Smooth muscle cell (in vitro differentiated cells): Measurements from ENCODE around the gene OSBPL3. TPM values are rescaled to one million over a fixed set of nuclear protein-coding genes. Genes with fewer than 3 reads are reported as not detected.

Source experiments
- DNase-seq: peaks from one replicate; lab custom pipeline; 2025; ENCODE audit not compliant: unreplicated experiment; lab: John Stamatoyannopoulos, UW
- H2AFZ ChIP-seq: fragments of 200-600 bp; sonication (generic); 2 replicates; pipeline ENCODE4 v1.6.0; 2016; ENCODE audit warnings: antibody characterized with exemption, low read depth, mild to moderate bottlenecking
- H3F3A ChIP-seq: fragments of 200-600 bp; sonication (generic); 2 replicates; pipeline ENCODE4 v1.6.0; 2017; ENCODE audit warnings: antibody characterized with exemption, low read depth
- H3K27ac ChIP-seq: fragments of 200-600 bp; sonication (generic); 2 replicates; pipeline ENCODE4 v1.5.1; 2016; ENCODE audit warnings: low read depth, mild to moderate bottlenecking
- H3K27me3 ChIP-seq: fragments of 200-600 bp; sonication (generic); 2 replicates; pipeline ENCODE4 v1.6.1; 2016; ENCODE audit warnings: low read depth, mild to moderate bottlenecking
- H3K36me3 ChIP-seq: fragments of 200-600 bp; sonication (generic); 2 replicates; pipeline ENCODE4 v1.5.1; 2016; ENCODE audit warnings: low read depth
- H3K4me1 ChIP-seq: fragments of 200-600 bp; sonication (generic); 2 replicates; pipeline ENCODE4 v1.5.1; 2016; ENCODE audit warnings: low read depth
- H3K4me2 ChIP-seq: fragments of 200-600 bp; sonication (generic); 2 replicates; pipeline ENCODE4 v1.6.0; 2016; ENCODE audit warnings: mild to moderate bottlenecking
- H3K4me3 ChIP-seq: fragments of 200-600 bp; sonication (generic); 2 replicates; pipeline ENCODE4 v1.5.1; 2016; ENCODE audit warnings: mild to moderate bottlenecking
- H3K79me2 ChIP-seq: fragments of 200-600 bp; sonication (generic); 2 replicates; pipeline ENCODE4 v1.6.0; 2016; ENCODE audit warnings: low read depth, mild to moderate bottlenecking
- H3K9ac ChIP-seq: fragments of 200-600 bp; sonication (generic); 2 replicates; pipeline ENCODE4 v1.6.0; 2016; ENCODE audit warnings: low read depth
- H3K9me3 ChIP-seq: fragments of 200-600 bp; sonication (generic); replicated peaks from 2 replicates; pipeline ENCODE4 v1.5.1; 2016; ENCODE audit warnings: low read depth
- H4K20me1 ChIP-seq: fragments of 200-600 bp; sonication (generic); 2 replicates; pipeline ENCODE4 v1.6.0; 2016; ENCODE audit warnings: low read depth
- WGBS: methylation state at CpG from one replicate; pipeline ENCODE4 v1.1.7; 2016; ENCODE audit warnings: low lambda C conversion rate; 5-methylcytosine and 5-hydroxymethylcytosine counted together
- polyA plus RNA-seq: library from polyadenylated mRNA; unstranded; fragments of >200 nt; fragmentation: Nextera tagmentation; extraction: Ambion mirVana; gene quantifications from 2 replicates; pipeline ENCODE4 v1.2.1, GENCODE V29; 2016
- total RNA-seq: library from RNA; depleted of rRNA; stranded (reverse); fragments of >200 nt; gene quantifications from 2 replicates; pipeline ENCODE4 v1.2.3, GENCODE V29; 2014
- TF ChIP-seq, protein P1 (sequence below): fragments of 200-600 bp; sonication (generic); IDR thresholded peaks from 2 replicates; pipeline ENCODE4 v1.5.1; 2017; ENCODE audit warnings: borderline replicate concordance, mild to moderate bottlenecking, antibody characterized with exemption; ENCODE audit not compliant: insufficient read depth, poor library complexity, severe bottlenecking

Gene OSBPL3
- total and polyA plus RNA-seq, 2 experiments from 2014 or later: 6.2 to 16.3 TPM

DNA sequence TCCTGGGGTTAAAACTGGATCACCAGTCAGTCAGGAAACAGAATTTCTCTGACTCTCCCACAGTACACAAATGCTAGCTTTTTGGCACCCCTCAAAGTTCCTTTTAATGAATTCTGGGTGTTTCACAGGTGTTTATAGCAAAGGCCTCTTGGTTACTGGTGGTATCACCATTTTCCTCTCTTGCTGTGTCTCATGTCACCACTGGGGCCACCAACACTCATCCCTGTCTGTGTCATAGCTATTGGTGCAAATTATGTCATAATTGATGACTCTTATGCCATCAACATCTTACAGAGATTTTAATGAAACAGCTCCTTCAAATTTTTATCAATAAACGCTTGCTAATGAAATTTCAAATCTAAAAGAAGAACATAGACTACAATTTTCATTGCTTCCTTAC is 27.7 kb upstream of the OSBPL3 start:
- H3K9me3 ChIP-seq: no peaks in the 10 kb centered on the region
- 85% methylated on average over 1 of the region's 1 CpG for WGBS
- TF ChIP-seq, protein P1, sequence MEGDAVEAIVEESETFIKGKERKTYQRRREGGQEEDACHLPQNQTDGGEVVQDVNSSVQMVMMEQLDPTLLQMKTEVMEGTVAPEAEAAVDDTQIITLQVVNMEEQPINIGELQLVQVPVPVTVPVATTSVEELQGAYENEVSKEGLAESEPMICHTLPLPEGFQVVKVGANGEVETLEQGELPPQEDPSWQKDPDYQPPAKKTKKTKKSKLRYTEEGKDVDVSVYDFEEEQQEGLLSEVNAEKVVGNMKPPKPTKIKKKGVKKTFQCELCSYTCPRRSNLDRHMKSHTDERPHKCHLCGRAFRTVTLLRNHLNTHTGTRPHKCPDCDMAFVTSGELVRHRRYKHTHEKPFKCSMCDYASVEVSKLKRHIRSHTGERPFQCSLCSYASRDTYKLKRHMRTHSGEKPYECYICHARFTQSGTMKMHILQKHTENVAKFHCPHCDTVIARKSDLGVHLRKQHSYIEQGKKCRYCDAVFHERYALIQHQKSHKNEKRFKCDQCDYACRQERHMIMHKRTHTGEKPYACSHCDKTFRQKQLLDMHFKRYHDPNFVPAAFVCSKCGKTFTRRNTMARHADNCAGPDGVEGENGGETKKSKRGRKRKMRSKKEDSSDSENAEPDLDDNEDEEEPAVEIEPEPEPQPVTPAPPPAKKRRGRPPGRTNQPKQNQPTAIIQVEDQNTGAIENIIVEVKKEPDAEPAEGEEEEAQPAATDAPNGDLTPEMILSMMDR: no peak
- no peaks in the 10 kb centered on the region for H4K20me1 ChIP-seq
- DNase-seq: no peak
- H2AFZ ChIP-seq: no peak overlapping the region
- no peaks in the 10 kb centered on the region for H3K4me1 ChIP-seq
- no peaks in the 10 kb centered on the region for H3K36me3 ChIP-seq
- H3K4me3 ChIP-seq: no peak overlapping the region
- no peak overlapping the region for H3K9ac ChIP-seq
- H3K79me2 ChIP-seq: no peaks in the 10 kb centered on the region
- H3K27ac ChIP-seq: no peak overlapping the region
- H3F3A ChIP-seq: no peaks in the 10 kb centered on the region
- no peak overlapping the region for H3K4me2 ChIP-seq
- no peaks in the 10 kb centered on the region for H3K27me3 ChIP-seq

DNA sequence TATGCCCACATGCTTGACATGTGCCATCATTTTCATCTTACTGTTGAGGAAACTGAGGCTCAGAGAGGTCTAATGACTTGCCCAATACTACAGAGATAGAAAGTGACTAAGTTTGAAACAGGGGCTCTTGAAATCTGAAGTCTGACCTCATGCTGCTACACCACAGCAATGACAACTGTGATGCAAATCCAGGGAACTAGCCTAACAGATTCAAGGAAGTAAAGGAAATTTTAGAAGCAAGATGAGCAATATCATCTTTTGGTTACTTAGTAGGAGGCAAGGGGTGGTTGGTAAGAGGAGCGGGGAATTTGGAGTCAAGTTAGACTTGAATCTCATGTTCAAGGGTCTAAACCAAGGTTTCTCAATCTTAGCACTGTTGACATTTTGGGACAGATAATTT is 26.3 kb upstream of the OSBPL3 start:
- 100% methylated on average over 1 of the region's 1 CpG for WGBS
- no peaks in the 10 kb centered on the region for H3K79me2 ChIP-seq
- H3K36me3 ChIP-seq: no peaks in the 10 kb centered on the region
- H3K4me1 ChIP-seq: no peaks in the 10 kb centered on the region
- no peak overlapping the region for H3K9ac ChIP-seq
- DNase-seq: no peak
- TF ChIP-seq, protein P1: no peak
- H3K9me3 ChIP-seq: no peaks in the 10 kb centered on the region
- no peaks in the 10 kb centered on the region for H3K27me3 ChIP-seq
- H3K4me3 ChIP-seq: no peak overlapping the region
- no peak overlapping the region for H3K4me2 ChIP-seq
- no peak overlapping the region for H2AFZ ChIP-seq
- no peak overlapping the region for H3K27ac ChIP-seq
- no peaks in the 10 kb centered on the region for H4K20me1 ChIP-seq
- no peaks in the 10 kb centered on the region for H3F3A ChIP-seq

DNA sequence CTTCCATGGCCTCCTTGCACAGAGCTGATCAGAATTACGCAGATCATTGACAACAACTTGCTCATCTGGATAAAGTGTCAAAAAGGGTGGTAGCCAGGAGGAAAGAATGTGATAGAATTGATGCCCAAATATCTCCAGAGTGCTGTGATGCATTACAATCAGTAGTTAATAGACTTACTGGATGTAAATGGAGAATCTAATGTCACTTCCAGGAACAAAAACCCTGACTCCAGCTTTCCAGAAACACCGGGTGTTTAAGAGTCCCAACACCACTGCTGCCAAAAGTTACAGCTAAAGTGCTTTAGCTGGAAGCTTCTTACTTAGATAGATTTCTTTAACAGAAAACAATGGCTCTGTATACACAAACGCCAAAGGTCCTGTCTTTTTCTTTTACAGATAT is 25.7 kb upstream of the OSBPL3 start:
- H3K4me3 ChIP-seq: no peak overlapping the region
- no peak overlapping the region for H2AFZ ChIP-seq
- TF ChIP-seq, protein P1: no peak
- 88% methylated on average over 3 of the region's 3 CpGs for WGBS
- no peaks in the 10 kb centered on the region for H3F3A ChIP-seq
- H3K4me2 ChIP-seq: no peak overlapping the region
- H4K20me1 ChIP-seq: no peaks in the 10 kb centered on the region
- H3K9me3 ChIP-seq: no peaks in the 10 kb centered on the region
- H3K9ac ChIP-seq: no peak overlapping the region
- DNase-seq: no peak
- H3K27ac ChIP-seq: no peak overlapping the region
- no peaks in the 10 kb centered on the region for H3K27me3 ChIP-seq
- H3K79me2 ChIP-seq: no peaks in the 10 kb centered on the region
- no peaks in the 10 kb centered on the region for H3K36me3 ChIP-seq
- no peaks in the 10 kb centered on the region for H3K4me1 ChIP-seq

DNA sequence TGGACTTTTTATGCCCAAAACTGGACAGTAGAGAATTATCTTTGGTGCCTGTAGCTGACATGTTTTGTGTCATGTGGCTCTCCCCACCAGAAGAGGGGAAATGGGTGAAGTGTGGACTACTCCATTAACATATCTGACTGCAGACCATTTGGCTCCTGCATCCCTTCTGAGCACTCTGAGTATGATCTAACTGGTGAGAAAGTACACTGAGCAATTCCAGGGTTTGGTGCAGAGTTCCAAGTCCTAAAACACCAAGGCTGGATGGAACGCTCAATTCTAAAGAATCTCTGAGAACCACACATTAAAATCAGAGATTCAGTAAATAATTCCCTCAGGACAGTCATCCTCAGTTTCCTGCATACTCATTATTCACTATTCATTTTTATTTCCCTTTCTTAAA is 22.8 kb upstream of the OSBPL3 start:
- Histone ChIP-seq H3K36me3 (no peaks in the 10 kb centered on the region), H3K9me3 (no peaks in the 10 kb centered on the region), H3K27ac (no peak overlapping the region), H3K27me3 (no peaks in the 10 kb centered on the region), H3K4me3 (no peak overlapping the region), H3K9ac (no peak overlapping the region), H3K79me2 (no peaks in the 10 kb centered on the region), H2AFZ (no peak overlapping the region), H3F3A (no peaks in the 10 kb centered on the region), H3K4me1 (no peaks in the 10 kb centered on the region), H4K20me1 (no peaks in the 10 kb centered on the region), H3K4me2 (no peak overlapping the region)
- 100% methylated on average over 1 of the region's 1 CpG for whole genome bisulfite sequencing
- no peak for DNase-seq
- TF ChIP-seq, protein P1: no peak
